AG09309 (cell line): ENCODE data around the gene LRRC3.

Source experiments
- DNase-seq: peaks from one replicate; pipeline ENCODE4 v3.0.0-alpha.2; 2010; ENCODE audit warnings: low read depth
- H3K4me3 ChIP-seq: 2 replicates; pipeline ENCODE4 v1.5.1; 2011; ENCODE audit warnings: mild to moderate bottlenecking, low read depth, low read length, moderate library complexity; ENCODE audit not compliant: control insufficient read depth
- TF ChIP-seq, protein P1 (sequence below): IDR thresholded peaks from 2 replicates; pipeline ENCODE4 v1.5.1; 2011; ENCODE audit warnings: mild to moderate bottlenecking, low read depth, low read length, inconsistent platforms; ENCODE audit not compliant: insufficient read depth, control insufficient read depth; ENCODE audit errors: missing control alignments

Gene LRRC3

DNA sequence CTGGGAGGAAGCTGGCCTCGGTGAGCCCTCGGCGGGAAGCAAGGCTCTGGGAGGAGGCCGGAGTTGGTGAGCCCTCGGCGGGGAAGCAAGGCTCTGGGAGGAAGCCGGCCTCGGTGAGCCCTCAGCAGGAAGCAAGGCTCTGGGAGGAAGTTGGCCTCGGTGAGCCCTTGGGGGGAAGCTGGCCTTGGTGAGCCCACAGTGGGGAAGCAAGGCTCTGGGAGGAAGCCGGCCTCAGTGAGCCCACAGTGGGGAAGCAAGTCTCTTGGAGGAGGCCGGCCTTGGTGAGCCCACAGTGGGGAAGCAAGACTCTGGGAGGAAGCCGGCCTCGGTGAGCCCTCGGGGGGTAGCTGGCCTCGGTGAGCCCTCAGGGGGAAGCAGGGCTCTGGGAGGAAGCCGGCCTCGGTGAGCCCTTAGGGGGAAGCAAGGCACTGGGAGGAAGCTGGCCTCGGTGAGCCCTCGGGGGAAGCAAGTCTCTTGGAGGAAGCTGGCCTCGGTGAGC lies 48.6 kb downstream of the LRRC3 start:
- H3K4me3 ChIP-seq = no peak overlapping the region
- TF ChIP-seq, protein P1, sequence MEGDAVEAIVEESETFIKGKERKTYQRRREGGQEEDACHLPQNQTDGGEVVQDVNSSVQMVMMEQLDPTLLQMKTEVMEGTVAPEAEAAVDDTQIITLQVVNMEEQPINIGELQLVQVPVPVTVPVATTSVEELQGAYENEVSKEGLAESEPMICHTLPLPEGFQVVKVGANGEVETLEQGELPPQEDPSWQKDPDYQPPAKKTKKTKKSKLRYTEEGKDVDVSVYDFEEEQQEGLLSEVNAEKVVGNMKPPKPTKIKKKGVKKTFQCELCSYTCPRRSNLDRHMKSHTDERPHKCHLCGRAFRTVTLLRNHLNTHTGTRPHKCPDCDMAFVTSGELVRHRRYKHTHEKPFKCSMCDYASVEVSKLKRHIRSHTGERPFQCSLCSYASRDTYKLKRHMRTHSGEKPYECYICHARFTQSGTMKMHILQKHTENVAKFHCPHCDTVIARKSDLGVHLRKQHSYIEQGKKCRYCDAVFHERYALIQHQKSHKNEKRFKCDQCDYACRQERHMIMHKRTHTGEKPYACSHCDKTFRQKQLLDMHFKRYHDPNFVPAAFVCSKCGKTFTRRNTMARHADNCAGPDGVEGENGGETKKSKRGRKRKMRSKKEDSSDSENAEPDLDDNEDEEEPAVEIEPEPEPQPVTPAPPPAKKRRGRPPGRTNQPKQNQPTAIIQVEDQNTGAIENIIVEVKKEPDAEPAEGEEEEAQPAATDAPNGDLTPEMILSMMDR = no peak
- DNase-seq = no peak

DNA sequence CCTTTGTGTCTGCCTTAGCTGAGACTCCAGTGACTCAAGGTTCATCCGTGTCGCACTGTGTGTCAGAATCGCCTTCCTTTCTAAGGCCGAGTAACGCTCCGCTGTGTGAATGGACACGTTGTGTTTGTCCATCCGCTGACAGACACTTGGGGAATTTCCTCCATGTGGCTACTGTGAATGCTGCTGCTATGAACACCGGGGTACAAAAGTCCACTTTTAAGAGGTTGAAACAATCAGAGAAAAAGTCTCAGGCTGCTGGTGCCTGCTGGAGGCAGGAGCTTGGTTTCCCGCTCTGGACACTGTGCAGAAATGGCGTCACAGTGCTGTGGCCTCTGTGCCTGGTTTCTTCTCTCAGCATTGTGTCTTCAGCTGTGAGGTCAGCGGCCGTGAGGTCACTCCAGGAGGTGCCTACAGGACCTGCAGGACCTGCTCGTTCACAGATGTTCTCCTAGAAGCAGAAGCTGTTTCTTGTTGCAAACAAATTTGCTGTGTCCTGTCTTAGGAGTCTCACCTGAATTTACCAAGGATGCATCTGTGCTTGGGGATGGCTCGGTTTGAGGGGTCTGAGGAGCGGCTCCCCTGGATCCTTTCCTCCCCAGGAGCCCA lies 50.5 kb downstream of the LRRC3 start:
- no peak for DNase-seq

DNA sequence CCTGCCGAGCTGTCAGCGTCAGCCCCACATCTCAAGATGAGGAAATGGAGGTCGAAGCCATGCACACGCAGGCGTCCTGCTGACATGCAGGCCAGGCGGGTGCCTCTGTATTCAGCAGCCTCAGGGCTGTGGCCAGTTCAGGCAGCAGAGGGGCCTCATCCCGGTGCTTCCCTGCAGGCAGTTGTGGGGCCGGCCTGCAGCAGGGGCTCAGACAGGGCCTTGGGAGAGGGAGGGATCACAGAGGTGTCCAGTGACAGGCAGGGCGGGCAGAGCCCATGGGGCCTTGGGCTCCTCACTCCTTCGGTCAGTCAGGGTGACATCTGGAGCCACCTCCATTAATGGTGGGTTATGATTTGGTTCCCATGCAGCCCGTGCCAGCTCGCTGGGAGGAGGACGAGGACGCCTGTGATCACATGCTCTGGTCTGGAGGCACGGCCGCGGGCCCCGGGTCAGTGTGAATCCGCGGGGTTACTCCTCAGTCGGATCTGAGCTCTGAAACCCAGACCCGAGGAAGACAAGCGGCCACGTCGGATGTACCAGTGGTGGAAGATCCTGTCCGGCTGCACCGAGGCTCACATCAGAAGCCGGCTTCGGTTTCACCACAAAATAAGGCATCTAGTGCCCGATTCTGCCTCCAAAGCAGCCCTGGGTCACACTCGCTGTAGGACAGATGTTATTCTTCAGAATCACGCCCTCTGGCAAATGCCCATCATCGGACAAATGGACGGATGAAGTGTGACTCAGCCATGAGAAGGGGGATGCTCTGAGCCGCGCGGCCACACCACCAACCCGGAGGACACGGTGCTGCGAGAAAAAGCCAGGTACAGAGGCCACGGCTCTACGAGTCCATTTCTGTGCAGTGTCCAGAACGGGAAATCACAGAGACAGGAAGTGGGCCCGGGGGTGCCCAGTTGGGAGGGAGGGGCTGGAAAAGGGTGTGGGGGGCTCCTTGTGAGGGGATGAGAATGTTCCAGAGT lies 51.3 kb downstream of the LRRC3 start:
- TF ChIP-seq, protein P1 = no peak
- DNase-seq = no peak

More for the DNA sequence above, 50.5 kb downstream of the LRRC3 start:
- TF ChIP-seq, protein P1 = no peak
- H3K4me3 ChIP-seq = no peak overlapping the region

DNA sequence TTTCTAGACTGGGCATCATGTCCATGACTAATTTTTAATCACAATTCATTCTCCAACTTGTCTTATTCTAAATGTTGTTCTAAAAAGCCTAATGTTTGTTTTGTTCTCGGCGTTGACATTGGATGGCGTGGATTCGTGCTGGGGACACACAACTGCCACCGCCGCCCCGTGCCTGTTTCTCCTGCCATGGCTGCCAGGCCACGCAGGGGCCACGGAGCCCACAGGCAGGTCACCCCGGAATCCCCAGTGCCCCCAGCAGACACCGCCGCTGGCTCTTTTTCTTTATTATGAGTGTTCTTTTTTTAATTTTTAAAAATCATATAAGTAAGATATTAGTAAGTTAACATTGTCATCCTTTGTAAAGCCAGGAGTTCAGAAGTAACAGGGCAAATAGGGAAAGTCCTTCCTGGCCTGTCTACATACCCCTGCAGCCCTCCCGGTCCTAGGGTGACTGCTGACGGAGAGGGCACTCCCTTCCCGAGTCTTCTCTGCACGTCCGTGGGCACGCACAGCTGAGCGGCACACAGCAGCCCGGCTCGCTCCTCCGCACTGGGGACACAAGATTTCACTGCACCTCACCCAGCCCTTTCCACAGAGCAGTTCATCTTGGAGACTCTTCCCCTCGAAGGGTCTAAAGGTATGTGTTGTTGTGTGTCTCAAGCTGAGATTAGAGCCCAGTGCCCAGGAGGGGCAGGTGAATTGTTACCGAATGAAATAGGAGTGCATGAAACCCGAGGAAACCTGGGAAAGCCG lies 52.5 kb downstream of the LRRC3 start:
- TF ChIP-seq, protein P1 = no peak
- H3K4me3 ChIP-seq = no peak overlapping the region
- no peak for DNase-seq

More for the DNA sequence above, 51.3 kb downstream of the LRRC3 start:
- H3K4me3 ChIP-seq = no peak overlapping the region

DNA sequence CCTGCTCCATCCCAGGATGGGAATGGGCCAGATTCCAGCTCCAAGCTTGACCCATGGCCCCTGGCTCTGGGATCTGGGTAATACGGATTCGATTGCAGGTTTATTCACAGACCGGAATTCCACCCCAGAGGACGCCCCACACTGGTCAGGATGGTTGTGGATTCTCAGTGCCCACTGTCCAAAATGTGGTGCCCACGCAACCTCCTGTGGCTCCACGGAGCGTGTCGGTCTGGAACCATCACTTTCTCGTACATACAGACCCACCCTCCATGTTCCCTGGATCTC lies 53.1 kb downstream of the LRRC3 start:
- TF ChIP-seq, protein P1 = no peak
- DNase-seq = no peak
- H3K4me3 ChIP-seq = no peak overlapping the region

DNA sequence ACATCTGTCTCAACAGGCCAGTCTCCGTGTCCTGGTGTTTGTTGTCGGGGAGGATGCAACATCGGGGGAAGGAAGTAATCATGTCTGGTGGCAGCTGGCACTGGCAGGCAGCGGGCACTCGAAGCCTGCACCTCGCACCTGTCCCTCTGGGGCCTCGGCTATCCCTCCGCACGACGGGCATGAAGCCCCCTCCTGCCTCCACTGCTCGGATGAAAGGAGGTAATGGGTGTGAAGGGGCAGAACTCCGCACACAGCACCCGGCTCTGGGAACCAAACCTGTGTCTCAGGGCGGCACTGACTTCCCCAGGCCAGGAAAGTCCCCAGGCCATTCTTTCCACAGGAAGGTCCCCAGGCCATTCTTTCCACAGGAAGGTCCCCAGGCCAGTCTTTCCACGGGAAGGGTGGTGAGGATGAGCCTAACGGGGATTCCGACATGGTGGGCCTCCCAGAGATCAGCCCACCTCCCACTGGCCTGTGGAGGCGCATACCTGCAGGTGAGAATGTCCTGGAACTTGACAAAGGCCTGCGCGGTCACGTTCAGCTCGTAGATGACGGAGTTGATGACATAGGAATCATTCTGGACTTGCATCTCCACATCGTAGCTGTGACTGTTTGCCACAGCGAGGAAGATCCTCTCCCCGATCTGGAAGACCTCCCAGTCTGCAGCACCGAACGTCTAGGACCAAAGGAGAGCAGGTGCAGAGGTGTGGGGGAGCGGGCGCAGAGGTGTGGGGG lies 53.6 kb downstream of the LRRC3 start:
- DNase-seq = no peak
- TF ChIP-seq, protein P1 = no peak
- H3K4me3 ChIP-seq = no peak overlapping the region
